Body of pancreas (tissue), 4 donors: Measurements from ENCODE around the gene CFL1.

Experiments
- POLR2A ChIP-seq, 3 donors: fragments of 450-650 bp; IDR thresholded peaks; one replicate each; pipeline ENCODE4 v1.6.1; 2016; ENCODE audit warnings: antibody characterized with exemption in 3 of 3, mild to moderate bottlenecking in 2 of 3
- TF ChIP-seq, protein P1 (sequence below), 7 experiments: fragments of 450-650 bp in 4 of 7; fragments of 200-600 bp in 3 of 7; sonication (generic) in 3 of 7; IDR thresholded peaks; one replicate each; pipeline ENCODE4 v1.5.1; 2016 to 2019; ENCODE audit warnings: antibody characterized with exemption in 7 of 7

DNA sequence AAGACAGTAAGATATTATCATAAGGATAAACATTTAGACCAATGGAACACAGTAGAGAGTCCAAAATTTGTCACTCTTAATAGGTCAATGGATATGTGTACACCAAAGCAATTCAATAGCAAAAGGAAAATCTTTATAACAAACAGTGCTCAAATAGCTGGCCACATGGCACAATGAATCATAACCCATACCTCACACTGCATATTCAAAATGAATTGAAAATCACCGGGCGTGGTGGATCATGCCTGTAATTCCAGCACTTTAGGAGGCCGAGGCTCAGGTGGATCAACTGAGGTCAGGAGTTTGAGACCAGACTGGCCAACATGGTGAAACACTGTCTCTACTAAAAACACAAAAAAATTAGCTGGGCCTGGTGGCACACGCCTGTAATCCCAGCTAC lies 15.8 kb downstream of the CFL1 start:
- TF ChIP-seq, protein P1, sequence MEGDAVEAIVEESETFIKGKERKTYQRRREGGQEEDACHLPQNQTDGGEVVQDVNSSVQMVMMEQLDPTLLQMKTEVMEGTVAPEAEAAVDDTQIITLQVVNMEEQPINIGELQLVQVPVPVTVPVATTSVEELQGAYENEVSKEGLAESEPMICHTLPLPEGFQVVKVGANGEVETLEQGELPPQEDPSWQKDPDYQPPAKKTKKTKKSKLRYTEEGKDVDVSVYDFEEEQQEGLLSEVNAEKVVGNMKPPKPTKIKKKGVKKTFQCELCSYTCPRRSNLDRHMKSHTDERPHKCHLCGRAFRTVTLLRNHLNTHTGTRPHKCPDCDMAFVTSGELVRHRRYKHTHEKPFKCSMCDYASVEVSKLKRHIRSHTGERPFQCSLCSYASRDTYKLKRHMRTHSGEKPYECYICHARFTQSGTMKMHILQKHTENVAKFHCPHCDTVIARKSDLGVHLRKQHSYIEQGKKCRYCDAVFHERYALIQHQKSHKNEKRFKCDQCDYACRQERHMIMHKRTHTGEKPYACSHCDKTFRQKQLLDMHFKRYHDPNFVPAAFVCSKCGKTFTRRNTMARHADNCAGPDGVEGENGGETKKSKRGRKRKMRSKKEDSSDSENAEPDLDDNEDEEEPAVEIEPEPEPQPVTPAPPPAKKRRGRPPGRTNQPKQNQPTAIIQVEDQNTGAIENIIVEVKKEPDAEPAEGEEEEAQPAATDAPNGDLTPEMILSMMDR (IDR thresholded peaks at IDR 0.05), result no peak
- no peak for TF ChIP-seq POLR2A (IDR thresholded peaks at IDR 0.05)
